Stimulated activated CD8-positive, alpha-beta memory T cell treated with anti-CD3 and anti-CD28 coated beads, Interleukin-4, amount 100 ng/mL, for 24 hours (primary cell): ENCODE results near the gene CEP112.
"Not testable (repeated sequence)": the region's sequence is repeated elsewhere in the genome, so short reads cannot be mapped to it uniquely, and the experiment has no call there.

Experiments used
- DNase-seq: peaks from one replicate; pipeline ENCODE4 v3.0.0-alpha.2; 2020; ENCODE audit warnings: low read depth

CEP112 gene

GRCh38 chr17:65886315-65887245 lies 305.4 kb downstream of the CEP112 start:
- DNase-seq, result no peak

GRCh38 chr17:65885541-65886312 lies 306.2 kb downstream of the CEP112 start:
- no peak for DNase-seq

- no peak for DNase-seq
These were observed 314.9 kb downstream of the CEP112 start for GRCh38 chr17:65876985-65877384.

- DNase-seq, result no peak
These were observed 323.1 kb downstream of the CEP112 start for GRCh38 chr17:65868881-65869280.

GRCh38 chr17:65867014-65867413 lies 324.9 kb downstream of the CEP112 start:
- DNase-seq, result no peak

GRCh38 chr17:65865715-65866425 lies 326.1 kb downstream of the CEP112 start:
- DNase-seq, result no peak

GRCh38 chr17:65864394-65864793 lies 327.5 kb downstream of the CEP112 start:
- no peak for DNase-seq

- no peak for DNase-seq
These were observed 334.2 kb downstream of the CEP112 start for GRCh38 chr17:65857718-65858117.

- no peak for DNase-seq
These were observed 335.1 kb downstream of the CEP112 start for GRCh38 chr17:65856865-65857264.

- DNase-seq, result no peak
These were observed 336.3 kb downstream of the CEP112 start for GRCh38 chr17:65855675-65856074.

- no peak for DNase-seq
These were observed 336.7 kb downstream of the CEP112 start for GRCh38 chr17:65855245-65855644.

- no peak for DNase-seq
These were observed 338.1 kb downstream of the CEP112 start for GRCh38 chr17:65853816-65854215.

GRCh38 chr17:65852911-65853310 lies 339.0 kb downstream of the CEP112 start:
- no peak for DNase-seq

- DNase-seq, result no peak
These were observed 339.8 kb downstream of the CEP112 start for GRCh38 chr17:65851965-65852736.

- DNase-seq, result no peak
These were observed 341.4 kb downstream of the CEP112 start for GRCh38 chr17:65850486-65850885.

- DNase-seq, result no peak
These were observed 343.2 kb downstream of the CEP112 start for GRCh38 chr17:65848751-65849150.

GRCh38 chr17:65841089-65841488 lies 350.8 kb downstream of the CEP112 start:
- DNase-seq, result no peak

GRCh38 chr17:65837232-65837631 lies 354.7 kb downstream of the CEP112 start:
- not testable (repeated sequence) for DNase-seq

- DNase-seq, result no peak
These were observed 358.7 kb downstream of the CEP112 start for GRCh38 chr17:65833214-65833613.

- DNase-seq, result no peak
These were observed 361.6 kb downstream of the CEP112 start for GRCh38 chr17:65830356-65830755.

GRCh38 chr17:65826577-65826976 lies 365.4 kb downstream of the CEP112 start:
- not testable (repeated sequence) for DNase-seq

GRCh38 chr17:65824901-65825300 lies 367.0 kb downstream of the CEP112 start:
- DNase-seq, result no peak
